ENCODE data around the gene FAU.

The FAU gene

GRCh38 chr11:65113839-65114238 lies 8.1 kb downstream of the FAU start:
- no peak for DNase-seq (ENCODE audit: low read depth)
- TF ChIP-seq CTCF (IDR thresholded peaks at IDR 0.05; ENCODE audit: low read length, missing control alignments) = no peak
- no peak overlapping the region for H3K4me3 ChIP-seq (replicated peaks; ENCODE audit: low read depth, low read length)

GRCh38 chr11:65113361-65113756 lies 8.6 kb downstream of the FAU start:
- no peak for TF ChIP-seq CTCF (IDR thresholded peaks at IDR 0.05; ENCODE audit: low read length, missing control alignments)
- H3K4me3 ChIP-seq (replicated peaks; ENCODE audit: low read depth, low read length) = peak overlapping the region; percentile 55
- no peak for DNase-seq (ENCODE audit: low read depth)

- peak overlapping the region; percentile 55 for H3K4me3 ChIP-seq (replicated peaks; ENCODE audit: low read depth, low read length)
- peak; percentile 42 for DNase-seq (ENCODE audit: low read depth)
- peak; percentile 43 for TF ChIP-seq CTCF (IDR thresholded peaks at IDR 0.05; ENCODE audit: low read length, missing control alignments)
Observed at GRCh38 chr11:65112546-65113360, 9.2 kb downstream of the FAU start.

- TF ChIP-seq CTCF (IDR thresholded peaks at IDR 0.05; ENCODE audit: low read length, missing control alignments) = no peak
- peak within 1 kb of the TSS; percentile 55 for H3K4me3 ChIP-seq (replicated peaks; ENCODE audit: low read depth, low read length)
- peak; percentile 89 for DNase-seq (ENCODE audit: low read depth)
Observed at GRCh38 chr11:65111744-65112545, 10.0 kb downstream of the FAU start, which contains the start of gene TM7SF2. Gene TM7SF2, plus strand, starts transcription at chr11:65111872. Its CDS starts 144 bp downstream, at chr11:65112016.

- no peak overlapping the region for H3K4me3 ChIP-seq (replicated peaks; ENCODE audit: low read depth, low read length)
- no peak for DNase-seq (ENCODE audit: low read depth)
- TF ChIP-seq CTCF (IDR thresholded peaks at IDR 0.05; ENCODE audit: low read length, missing control alignments) = no peak
Observed at GRCh38 chr11:65111159-65111743, 10.7 kb downstream of the FAU start.

- peak; percentile 84 for DNase-seq (ENCODE audit: low read depth)
- TF ChIP-seq CTCF (IDR thresholded peaks at IDR 0.05; ENCODE audit: low read length, missing control alignments) = peak; percentile 94
- H3K4me3 ChIP-seq (replicated peaks; ENCODE audit: low read depth, low read length) = no peak overlapping the region
Observed at GRCh38 chr11:65110354-65110861, 11.5 kb downstream of the FAU start.

Data from fibroblast of pulmonary artery (primary cell).